Liver (tissue), 9 donors: ENCODE data around the gene IL12RB1. TPM values are rescaled to one million over a fixed set of nuclear protein-coding genes. Genes with fewer than 3 reads are reported as not detected.
"Not testable (repeated sequence)": the region's sequence is repeated elsewhere in the genome, so short reads cannot be mapped to it uniquely, and the experiment has no call there.

ENCODE experiments used
- DNase-seq: peaks from one replicate; pipeline ENCODE4 v3.0.0-alpha.2; 2017; ENCODE audit warnings: low spot score
- H3K27ac ChIP-seq, 2 donors: one replicate each; pipeline ENCODE4 v1.7.0; 2013; ENCODE audit warnings: inconsistent platforms in 2 of 2, low read length in 2 of 2, control low read depth in 1 of 2, low read depth in 1 of 2, mild to moderate bottlenecking in 1 of 2
- H3K27me3 ChIP-seq, 4 donors: one replicate each; pipeline versions ENCODE4 v1.6.1 to v1.7.0; 2013; ENCODE audit warnings: low read length in 3 of 4, inconsistent platforms in 1 of 4, mild to moderate bottlenecking in 1 of 4, moderate library complexity in 1 of 4; ENCODE audit not compliant: control insufficient read depth in 4 of 4, insufficient read depth in 4 of 4
- H3K36me3 ChIP-seq, 4 donors: one replicate each; pipeline versions ENCODE4 v1.6.1 to v1.7.0; 2013; ENCODE audit warnings: low read length in 3 of 4, mild to moderate bottlenecking in 3 of 4, low read depth in 1 of 4, moderate library complexity in 1 of 4; ENCODE audit not compliant: control insufficient read depth in 4 of 4, insufficient read depth in 3 of 4
- H3K4me1 ChIP-seq, 4 donors: one replicate each; pipeline versions ENCODE4 v1.6.1 to v1.7.0; 2013; ENCODE audit warnings: low read length in 3 of 4, mild to moderate bottlenecking in 3 of 4, moderate library complexity in 1 of 4; ENCODE audit not compliant: control insufficient read depth in 4 of 4, insufficient read depth in 4 of 4
- H3K4me3 ChIP-seq, 3 donors: one replicate each; pipeline versions ENCODE4 v1.6.1 to v1.7.0; 2013; ENCODE audit warnings: low read length in 3 of 3, control low read depth in 1 of 3, low read depth in 1 of 3, mild to moderate bottlenecking in 1 of 3
- H3K9ac ChIP-seq, 2 donors: one replicate each; pipeline ENCODE4 v1.7.0; 2013; ENCODE audit warnings: low read length in 2 of 2, mild to moderate bottlenecking in 2 of 2, moderate library complexity in 2 of 2, control low read depth in 1 of 2, low read depth in 1 of 2
- H3K9me3 ChIP-seq, 4 donors: one replicate each; pipeline versions ENCODE4 v1.6.1 to v1.7.0; 2013; ENCODE audit warnings: low read length in 3 of 4; ENCODE audit not compliant: control insufficient read depth in 4 of 4
- ATF3 ChIP-seq: IDR thresholded peaks from 2 replicates; pipeline ENCODE4 v1.6.1; 2016; ENCODE audit warnings: antibody characterized with exemption
- CTCF ChIP-seq: fragments of 150-350 bp; IDR thresholded peaks from 2 replicates; pipeline ENCODE4 v1.5.1; 2017; ENCODE audit warnings: improper control_type of control experiment, low read depth, low read length; ENCODE audit not compliant: missing input control
- FOXA1 ChIP-seq: IDR thresholded peaks from 2 replicates; pipeline ENCODE4 v1.6.1; 2016; ENCODE audit warnings: antibody characterized with exemption
- FOXA2 ChIP-seq: IDR thresholded peaks from 2 replicates; pipeline ENCODE4 v1.6.1; 2016; ENCODE audit warnings: antibody characterized with exemption
- GABPA ChIP-seq, 2 donors: IDR thresholded peaks in 1 of 2; conservative IDR thresholded peaks in 1 of 2; 2 replicates each; pipeline ENCODE4 v1.6.1; 2016; ENCODE audit warnings: antibody characterized with exemption in 2 of 2, mild to moderate bottlenecking in 1 of 2, moderate library complexity in 1 of 2
- HNF4A ChIP-seq, 2 donors: conservative IDR thresholded peaks; 2 replicates each; pipeline ENCODE4 v1.6.1; 2016; ENCODE audit warnings: antibody characterized with exemption in 2 of 2, mild to moderate bottlenecking in 2 of 2
- HNF4G ChIP-seq: IDR thresholded peaks from 2 replicates; pipeline ENCODE4 v1.6.1; 2016; ENCODE audit warnings: antibody characterized with exemption
- JUND ChIP-seq, 2 donors: IDR thresholded peaks; 2 replicates each; pipeline ENCODE4 v1.6.1; 2016; ENCODE audit warnings: antibody characterized with exemption in 2 of 2
- MAX ChIP-seq: IDR thresholded peaks from 2 replicates; pipeline ENCODE4 v1.6.1; 2016; ENCODE audit warnings: antibody characterized with exemption
- NR2F2 ChIP-seq: IDR thresholded peaks from 2 replicates; pipeline ENCODE4 v1.6.1; 2016; ENCODE audit warnings: antibody characterized with exemption
- RAD21 ChIP-seq, 2 donors: IDR thresholded peaks; 2 replicates each; pipeline ENCODE4 v1.6.1; 2016; ENCODE audit warnings: antibody characterized with exemption in 2 of 2, mild to moderate bottlenecking in 2 of 2
- REST ChIP-seq: IDR thresholded peaks from 2 replicates; pipeline ENCODE4 v1.6.1; 2016; ENCODE audit warnings: antibody characterized with exemption, mild to moderate bottlenecking
- RXRA ChIP-seq, 2 donors: IDR thresholded peaks; 2 replicates each; pipeline ENCODE4 v1.6.1; 2017 to 2018; ENCODE audit warnings: antibody characterized with exemption in 2 of 2, mild to moderate bottlenecking in 1 of 2
- SP1 ChIP-seq: IDR thresholded peaks from 2 replicates; pipeline ENCODE4 v1.6.1; 2018; ENCODE audit warnings: antibody characterized with exemption, mild to moderate bottlenecking
- TAF1 ChIP-seq: conservative IDR thresholded peaks from 2 replicates; pipeline ENCODE4 v1.6.1; 2016; ENCODE audit warnings: antibody characterized with exemption, mild to moderate bottlenecking
- YY1 ChIP-seq: IDR thresholded peaks from 2 replicates; pipeline ENCODE4 v1.6.1; 2016; ENCODE audit warnings: antibody characterized with exemption, mild to moderate bottlenecking
- ZBTB33 ChIP-seq: IDR thresholded peaks from 2 replicates; pipeline ENCODE4 v1.6.1; 2016; ENCODE audit warnings: antibody characterized with exemption
- WGBS: extraction: QIAGEN DNeasy Blood & Tissue Kit; methylation state at CpG from one replicate; pipeline ENCODE4 v1.1.7; 2013; 5-methylcytosine and 5-hydroxymethylcytosine counted together
- polyA plus RNA-seq, 2 donors: library from polyadenylated mRNA; stranded (reverse) in 1 of 2; unstranded in 1 of 2; fragments of 200-250 nt in 1 of 2; fragments of >200 nt in 1 of 2; fragmentation: Nextera tagmentation in 1 of 2; extraction: Ambion mirVana in 1 of 2; gene quantifications; one replicate each; pipeline versions ENCODE4 v1.2.1 to v1.2.3, GENCODE V29; 2013 to 2015
- total RNA-seq, 2 donors: library from RNA; depleted of rRNA; stranded (reverse); fragments of >200 nt; gene quantifications; one replicate each; pipeline ENCODE4 v1.2.3, GENCODE V29; 2014
- donor health status: healthy.
- donor health status: healthy.
- donor health status: healthy.
- donor health status: healthy.
- donor health status: healthy.

IL12RB1 gene
- total and polyA plus RNA-seq, 4 donors = 0.43 to 2.4 (median 1.1) TPM

GRCh38 chr19:18107235-18107634 lies 20.5 kb upstream of the IL12RB1 start:
- TF ChIP-seq YY1 (no peak), CTCF (no peak), SP1 (no peak), HNF4A (conservative IDR thresholded peaks at IDR 0.05) (no peak), GABPA (IDR thresholded peaks at IDR 0.05 in 1 of 2, conservative IDR thresholded peaks at IDR 0.05 in 1 of 2) (no peak), ATF3 (no peak), RXRA (IDR thresholded peaks at IDR 0.05) (no peak), HNF4G (no peak), FOXA2 (no peak), TAF1 (no peak), ZBTB33 (no peak), JUND (IDR thresholded peaks at IDR 0.05) (no peak), NR2F2 (no peak), REST (no peak), RAD21 (IDR thresholded peaks at IDR 0.05) (no peak), MAX (no peak), FOXA1 (no peak)
- Histone ChIP-seq H3K4me3 (no peak overlapping the region), H3K9me3 (no peaks in the 10 kb centered on the region), H3K27ac (no peak overlapping the region), H3K27me3 (no peaks in the 10 kb centered on the region), H3K36me3 (peaks cover 0 to 3% (median 0%) of the 10 kb centered on the region in 4 donors), H3K4me1 (peaks cover 12 to 44% (median 37%) of the 10 kb centered on the region in 4 donors), H3K9ac (no peak overlapping the region)
- DNase-seq = no peak
- 96% methylated on average over 9 of the region's 9 CpGs for WGBS

GRCh38 chr19:18105259-18105658 lies 18.5 kb upstream of the IL12RB1 start:
- not testable (repeated sequence) for DNase-seq, H3K27me3 ChIP-seq, H3K9me3 ChIP-seq, H3K27ac ChIP-seq, H3K36me3 ChIP-seq, H3K9ac ChIP-seq, H3K4me3 ChIP-seq
- WGBS = 41% methylated on average over 7 of the region's 7 CpGs
- H3K4me1 ChIP-seq = peaks cover 6 to 40% (median 31%) of the 10 kb centered on the region in 4 donors
